GM12865 (cell line): Measurements from ENCODE around the gene GBP3.
A peak's percentile ranks its signal among the peaks of the same experiment; 100 is the strongest.

ENCODE experiments used
- DNase-seq: peaks from one replicate; pipeline ENCODE4 v3.0.0; 2010; ENCODE audit warnings: low read depth
- H3K4me3 ChIP-seq: 2 replicates; pipeline ENCODE4 v1.5.1; 2011; ENCODE audit warnings: mild to moderate bottlenecking, low read depth, low read length, control low read depth
- TF ChIP-seq, protein P1 (sequence below): IDR thresholded peaks from 2 replicates; pipeline ENCODE4 v1.5.1; 2011; ENCODE audit warnings: low read length, control low read depth, low read depth, inconsistent platforms; ENCODE audit not compliant: insufficient read depth; ENCODE audit errors: missing control alignments

Gene GBP3

DNA sequence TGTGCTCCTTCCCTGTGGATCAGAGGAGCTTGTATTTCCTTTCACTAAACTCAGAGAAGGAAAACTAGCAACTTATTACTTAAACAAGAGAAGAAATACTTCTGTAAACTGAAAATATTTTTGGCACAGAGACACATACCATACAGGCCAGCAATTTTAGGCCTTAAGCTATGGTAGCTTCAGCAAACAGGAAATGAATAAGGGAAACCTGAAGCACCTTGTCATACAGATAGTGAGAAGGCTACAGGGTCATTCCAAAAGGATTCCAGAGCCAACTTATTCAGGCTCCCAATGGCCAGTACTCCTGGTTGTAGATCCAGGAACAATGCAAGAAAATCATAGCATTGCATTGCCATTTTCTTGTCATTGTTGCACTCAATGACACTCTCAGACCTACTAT lies 21.2 kb downstream of the GBP3 start:
- TF ChIP-seq, protein P1, sequence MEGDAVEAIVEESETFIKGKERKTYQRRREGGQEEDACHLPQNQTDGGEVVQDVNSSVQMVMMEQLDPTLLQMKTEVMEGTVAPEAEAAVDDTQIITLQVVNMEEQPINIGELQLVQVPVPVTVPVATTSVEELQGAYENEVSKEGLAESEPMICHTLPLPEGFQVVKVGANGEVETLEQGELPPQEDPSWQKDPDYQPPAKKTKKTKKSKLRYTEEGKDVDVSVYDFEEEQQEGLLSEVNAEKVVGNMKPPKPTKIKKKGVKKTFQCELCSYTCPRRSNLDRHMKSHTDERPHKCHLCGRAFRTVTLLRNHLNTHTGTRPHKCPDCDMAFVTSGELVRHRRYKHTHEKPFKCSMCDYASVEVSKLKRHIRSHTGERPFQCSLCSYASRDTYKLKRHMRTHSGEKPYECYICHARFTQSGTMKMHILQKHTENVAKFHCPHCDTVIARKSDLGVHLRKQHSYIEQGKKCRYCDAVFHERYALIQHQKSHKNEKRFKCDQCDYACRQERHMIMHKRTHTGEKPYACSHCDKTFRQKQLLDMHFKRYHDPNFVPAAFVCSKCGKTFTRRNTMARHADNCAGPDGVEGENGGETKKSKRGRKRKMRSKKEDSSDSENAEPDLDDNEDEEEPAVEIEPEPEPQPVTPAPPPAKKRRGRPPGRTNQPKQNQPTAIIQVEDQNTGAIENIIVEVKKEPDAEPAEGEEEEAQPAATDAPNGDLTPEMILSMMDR: no peak
- DNase-seq: peak; percentile 11
- no peak overlapping the region for H3K4me3 ChIP-seq

GRCh38 chr1:88998716-88999115 lies 23.9 kb downstream of the GBP3 start:
- TF ChIP-seq, protein P1: peak; percentile 32
- no peak overlapping the region for H3K4me3 ChIP-seq
- DNase-seq: peak; percentile 79

GRCh38 chr1:88990426-88990825 lies 32.2 kb downstream of the GBP3 start:
- TF ChIP-seq, protein P1: no peak
- no peak overlapping the region for H3K4me3 ChIP-seq
- DNase-seq: no peak

- TF ChIP-seq, protein P1: no peak
- DNase-seq: no peak
- no peak overlapping the region for H3K4me3 ChIP-seq
Observed at GRCh38 chr1:88985692-88986091, 37.0 kb downstream of the GBP3 start.

DNA sequence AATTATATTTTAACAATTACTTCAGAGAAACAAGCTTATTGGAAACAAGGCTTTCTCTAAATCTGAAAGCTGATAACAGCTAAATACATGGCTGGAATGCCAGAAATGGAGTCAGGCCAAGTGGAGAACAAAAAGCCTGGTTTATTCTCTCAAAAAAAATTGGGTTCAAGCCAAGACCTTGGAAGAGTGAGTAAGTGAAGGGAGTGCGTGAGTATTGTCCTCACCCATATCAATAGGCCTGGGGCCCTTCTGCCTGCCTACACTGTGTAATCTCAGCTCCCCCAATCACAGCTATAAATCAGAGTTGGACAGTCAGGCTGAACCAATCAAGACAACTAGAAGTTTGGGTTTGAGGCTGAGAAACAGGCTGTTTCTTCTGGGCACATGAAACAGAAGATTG lies 37.6 kb downstream of the GBP3 start:
- H3K4me3 ChIP-seq: no peak overlapping the region
- TF ChIP-seq, protein P1: no peak
- no peak for DNase-seq

GRCh38 chr1:88984569-88984968 lies 38.1 kb downstream of the GBP3 start:
- peak; percentile 29 for DNase-seq
- H3K4me3 ChIP-seq: peak overlapping the region; percentile 41
- TF ChIP-seq, protein P1: no peak

DNA sequence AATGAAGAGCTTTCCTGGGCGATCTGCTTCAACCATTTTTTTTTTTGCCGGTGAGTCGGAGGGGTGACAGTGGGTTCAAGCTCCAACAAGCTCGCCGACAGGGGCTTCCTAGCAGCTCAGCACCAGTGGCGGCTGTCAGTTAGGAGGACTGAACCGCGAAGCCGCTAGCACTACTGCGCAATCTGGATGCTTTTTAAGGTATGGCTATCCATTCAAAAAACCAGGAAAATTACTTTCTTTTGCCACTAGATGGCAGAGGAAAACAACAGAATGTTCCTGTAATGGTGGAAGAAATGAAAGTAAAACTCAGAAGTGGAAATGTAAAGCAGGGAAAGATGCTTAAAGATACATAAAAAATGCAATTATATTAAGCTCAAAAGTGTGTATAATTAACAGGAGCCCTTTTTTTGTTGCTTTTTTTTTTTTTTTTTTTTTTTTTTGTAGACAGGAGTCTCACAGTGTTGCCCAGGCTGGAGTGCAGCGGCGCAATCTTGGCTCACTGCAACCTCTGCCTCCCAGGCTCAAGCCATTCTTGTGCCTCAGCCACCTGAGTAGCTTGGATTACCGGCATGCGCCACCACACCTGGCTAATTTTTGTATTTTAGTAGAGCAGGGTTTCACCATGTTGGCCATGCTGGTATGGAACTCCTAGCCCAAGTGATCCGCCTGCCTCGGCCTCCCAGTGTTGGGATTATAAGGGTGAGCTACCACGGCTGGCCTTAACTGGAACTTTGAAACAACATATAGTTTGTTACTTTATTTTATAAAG lies 38.7 kb downstream of the GBP3 start:
- TF ChIP-seq, protein P1: peak; percentile 53
- peak overlapping the region; percentile 41 for H3K4me3 ChIP-seq
- DNase-seq: peak; percentile 65
